Type B pancreatic cell (in vitro differentiated cells): Measurements from ENCODE around the gene SCNN1G. TPM values are rescaled to one million over a fixed set of nuclear protein-coding genes. Genes with fewer than 3 reads are reported as not detected.
A peak's percentile ranks its signal among the peaks of the same experiment; 100 is the strongest.

Experiments used
- DNase-seq: peaks from one replicate; pipeline ENCODE4 v3.0.0; 2021; ENCODE audit warnings: mixed read lengths; ENCODE audit not compliant: unreplicated experiment; ENCODE audit errors: extremely low spot score
- H3K27ac Mint-ChIP-seq: 2 replicates; pipeline ENCODE4 v1.8.0; 2021; ENCODE audit warnings: mild to moderate bottlenecking, mixed read lengths
- H3K27me3 Mint-ChIP-seq: 2 replicates; pipeline ENCODE4 v1.8.0; 2021; ENCODE audit warnings: mixed read lengths
- H3K36me3 Mint-ChIP-seq: 2 replicates; pipeline ENCODE4 v1.8.0; 2021; ENCODE audit warnings: mixed read lengths
- H3K4me1 Mint-ChIP-seq: one replicate; pipeline ENCODE4 v1.8.0; 2021; ENCODE audit warnings: mixed read lengths; ENCODE audit not compliant: unreplicated experiment
- H3K4me3 Mint-ChIP-seq: 2 replicates; pipeline ENCODE4 v1.8.0; 2021; ENCODE audit warnings: mild to moderate bottlenecking, mixed read lengths
- H3K9me3 Mint-ChIP-seq: 2 replicates; pipeline ENCODE4 v1.8.0; 2021; ENCODE audit warnings: mixed read lengths
- CTCF ChIP-seq: fragments of 200-600 bp; sonication (generic); conservative IDR thresholded peaks from 2 replicates; pipeline ENCODE4 v1.5.0; 2021; ENCODE audit warnings: antibody characterized with exemption, mild to moderate bottlenecking
- total RNA-seq: library from RNA; stranded (reverse); gene quantifications from 2 replicates; pipeline ENCODE4 v1.2.1, GENCODE V29; 2021; ENCODE audit warnings: low replicate concordance

SCNN1G gene
- total RNA-seq, 1 donor from 2014 or later, result 1.3 TPM

GRCh38 chr16:23254338-23254737, 71.8 kb downstream of the SCNN1G start:
- Mint-ChIP-seq H3K4me1 (no peaks in the 10 kb centered on the region), H3K27me3 (peaks cover 8% of the 10 kb centered on the region), H3K36me3 (no peaks in the 10 kb centered on the region), H3K4me3 (no peak overlapping the region), H3K9me3 (no peaks in the 10 kb centered on the region), H3K27ac (no peak overlapping the region)
- DNase-seq, result no peak
- TF ChIP-seq CTCF, result no peak

- no peak for DNase-seq
- Mint-ChIP-seq H3K4me1 (no peaks in the 10 kb centered on the region), H3K4me3 (no peak overlapping the region), H3K27me3 (peaks cover 8% of the 10 kb centered on the region), H3K9me3 (no peaks in the 10 kb centered on the region), H3K27ac (no peak overlapping the region), H3K36me3 (no peaks in the 10 kb centered on the region)
- no peak for TF ChIP-seq CTCF
These were observed 72.5 kb downstream of the SCNN1G start for GRCh38 chr16:23255000-23255399.

GRCh38 chr16:23256440-23256839, 73.9 kb downstream of the SCNN1G start:
- no peak overlapping the region for H3K27ac Mint-ChIP-seq
- H3K36me3 Mint-ChIP-seq, result no peaks in the 10 kb centered on the region
- peaks cover 8% of the 10 kb centered on the region for H3K27me3 Mint-ChIP-seq
- no peak for DNase-seq
- H3K4me3 Mint-ChIP-seq, result no peak overlapping the region
- H3K4me1 Mint-ChIP-seq, result no peaks in the 10 kb centered on the region
- H3K9me3 Mint-ChIP-seq, result no peaks in the 10 kb centered on the region
- no peak for TF ChIP-seq CTCF

- Mint-ChIP-seq H3K27me3 (peaks cover 8% of the 10 kb centered on the region), H3K4me1 (no peaks in the 10 kb centered on the region), H3K9me3 (no peaks in the 10 kb centered on the region), H3K27ac (no peak overlapping the region), H3K4me3 (peak overlapping the region; percentile 13), H3K36me3 (no peaks in the 10 kb centered on the region)
- no peak for DNase-seq
- TF ChIP-seq CTCF, result no peak
These were observed 75.1 kb downstream of the SCNN1G start for GRCh38 chr16:23257682-23258081.

GRCh38 chr16:23258919-23259237, 76.3 kb downstream of the SCNN1G start:
- peak overlapping the region; percentile 23 for H3K27ac Mint-ChIP-seq
- peaks cover 8% of the 10 kb centered on the region for H3K27me3 Mint-ChIP-seq
- no peaks in the 10 kb centered on the region for H3K9me3 Mint-ChIP-seq
- TF ChIP-seq CTCF, result no peak
- DNase-seq, result no peak
- no peak overlapping the region for H3K4me3 Mint-ChIP-seq
- no peaks in the 10 kb centered on the region for H3K4me1 Mint-ChIP-seq
- no peaks in the 10 kb centered on the region for H3K36me3 Mint-ChIP-seq

Other genes starting within 250 kb of the SCNN1G start
- 9.1 and 12.3 TPM in 2 replicates for gene USP31, start 33.3 kb upstream of the SCNN1G start, total RNA-seq
- gene SCNN1B, start 119.6 kb downstream of the SCNN1G start, total RNA-seq, result 4.2 and 4.3 TPM in 2 replicates